Measurements from ENCODE around the gene RHBDF2.

Gene RHBDF2

DNA sequence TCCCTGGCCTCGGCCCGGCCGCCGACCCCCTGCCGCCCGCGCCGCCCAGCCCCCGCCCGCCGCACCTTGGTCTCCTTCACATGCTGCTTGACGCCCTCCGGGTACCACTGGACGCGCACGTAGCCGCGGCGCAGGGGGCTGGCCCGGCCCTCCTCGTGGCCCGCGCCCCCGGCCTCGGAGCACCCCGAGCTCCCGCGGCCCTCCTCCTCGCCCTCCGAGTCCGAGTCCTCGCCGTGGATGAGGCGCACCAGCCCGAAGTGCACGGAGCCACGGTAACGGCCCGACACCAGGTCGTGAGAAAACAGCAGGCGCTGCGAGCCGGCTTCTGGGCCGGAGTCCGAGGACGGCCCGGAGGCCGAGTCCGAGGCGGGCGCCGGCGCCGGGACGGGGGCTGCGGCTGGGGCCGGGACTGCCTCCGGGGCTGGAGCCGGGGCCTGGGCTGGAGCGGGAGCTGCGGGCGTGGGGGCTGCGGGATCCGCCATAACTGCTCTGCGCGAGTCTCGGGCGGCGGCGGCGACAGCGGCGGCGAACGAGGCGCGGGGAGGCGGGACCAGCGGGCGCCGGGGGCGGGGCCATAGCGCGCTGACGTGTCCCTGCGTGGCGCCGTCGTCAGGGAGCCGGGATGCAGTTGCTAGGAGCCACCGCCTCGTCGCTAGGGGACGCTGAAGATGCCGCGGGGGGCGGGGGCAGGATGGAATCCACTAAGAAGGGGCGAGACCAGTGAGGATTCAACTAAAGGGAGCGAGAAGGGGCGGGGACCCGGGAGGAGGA lies 48.4 kb downstream of the RHBDF2 start, which contains the start of gene UBE2O:
Gene UBE2O, minus strand, starts transcription at position 493 of the 771 bp plus-strand sequence. Its CDS starts 11 bp downstream, at position 482.
- peak; percentile 86 to 92 (median 89) for DNase-seq

DNA sequence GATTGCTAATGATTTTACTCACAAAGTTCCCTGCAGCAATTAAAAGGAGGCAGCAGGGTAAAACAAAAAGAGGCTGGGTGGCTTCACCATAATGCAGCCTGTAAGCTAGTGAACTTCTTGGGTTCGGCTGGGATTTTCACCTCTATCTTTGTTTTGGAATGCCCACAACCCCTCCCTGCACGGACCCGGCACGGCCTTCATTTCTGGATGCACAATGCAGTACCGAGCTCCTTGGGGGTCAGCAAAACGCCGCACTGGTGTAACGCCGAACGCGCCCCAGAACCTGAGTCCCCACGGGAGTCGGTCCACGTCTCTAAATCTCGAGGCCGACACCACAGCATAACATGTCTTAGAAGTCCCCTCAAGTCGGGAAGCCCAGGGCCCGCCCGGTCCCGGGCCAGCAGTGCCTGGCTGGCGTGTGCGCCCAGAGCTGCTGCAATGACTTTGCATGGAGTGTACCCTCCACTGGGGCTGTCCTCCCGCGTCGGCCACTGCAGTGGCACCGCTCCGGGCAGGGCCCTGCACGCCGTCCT lies 49.0 kb downstream of the RHBDF2 start:
- DNase-seq, result peak in 2 of 5 donors; percentile 3 to 10

- DNase-seq, result no peak
Observed at GRCh38 chr17:76451506-76451905, 49.7 kb downstream of the RHBDF2 start.

DNA sequence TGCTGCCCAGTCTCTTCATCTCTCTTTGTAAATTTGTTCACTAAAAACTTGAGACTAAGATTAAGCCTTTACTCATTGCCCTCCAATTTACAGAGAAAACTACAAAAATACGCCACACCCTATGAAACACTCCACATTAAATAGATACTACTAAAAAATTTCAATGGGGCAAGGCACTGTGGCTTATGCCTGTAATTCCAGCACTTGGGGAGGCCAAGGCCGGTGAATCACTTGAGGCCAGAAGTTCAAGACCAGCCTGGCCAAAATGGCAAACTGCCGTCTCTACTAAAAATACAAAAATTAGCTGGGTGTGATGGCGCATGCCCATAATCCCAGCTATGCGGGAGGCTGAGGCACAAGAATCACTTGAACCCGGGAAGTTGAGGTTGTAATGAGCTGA lies 52.1 kb downstream of the RHBDF2 start:
- DNase-seq, result no peak

- no peak for DNase-seq
Observed at GRCh38 chr17:76447931-76448652, 53.1 kb downstream of the RHBDF2 start.

DNA sequence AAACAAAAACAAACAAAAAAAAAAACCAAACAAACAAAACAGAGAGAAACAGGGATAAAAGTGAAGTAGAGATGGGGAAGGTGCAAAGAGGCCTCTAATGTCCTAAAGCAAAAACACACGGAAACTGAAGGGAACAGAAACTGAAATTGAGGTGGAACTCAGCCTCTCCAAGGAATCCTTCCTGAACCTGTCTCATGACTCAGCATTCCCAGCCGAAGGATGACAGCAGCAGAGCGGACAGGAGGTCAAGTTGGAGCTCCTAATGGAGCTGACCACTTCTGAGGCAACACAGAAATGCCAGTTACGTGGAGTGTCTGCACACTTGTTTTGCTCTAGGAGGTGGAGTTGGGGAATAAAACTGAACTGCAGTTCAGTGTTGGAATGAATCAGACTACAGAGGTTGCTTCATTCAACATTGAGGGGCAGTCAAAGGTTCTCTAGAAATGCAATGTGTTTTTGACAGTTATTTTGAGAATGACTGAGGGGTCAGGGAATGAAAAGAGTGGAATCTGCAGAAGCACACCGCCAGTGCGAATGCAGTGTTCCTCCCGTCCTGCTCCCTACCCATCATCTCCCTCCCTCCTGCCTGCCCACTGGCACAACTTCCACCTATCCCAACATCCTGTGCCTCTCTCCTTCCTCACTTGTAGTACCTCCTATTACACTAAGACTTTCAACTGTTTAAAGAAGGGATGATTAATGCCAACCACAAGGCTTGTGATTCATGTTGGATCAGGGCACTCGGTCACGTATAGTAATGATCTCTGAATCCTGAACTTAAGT lies 54.6 kb downstream of the RHBDF2 start:
- DNase-seq, result no peak

DNA sequence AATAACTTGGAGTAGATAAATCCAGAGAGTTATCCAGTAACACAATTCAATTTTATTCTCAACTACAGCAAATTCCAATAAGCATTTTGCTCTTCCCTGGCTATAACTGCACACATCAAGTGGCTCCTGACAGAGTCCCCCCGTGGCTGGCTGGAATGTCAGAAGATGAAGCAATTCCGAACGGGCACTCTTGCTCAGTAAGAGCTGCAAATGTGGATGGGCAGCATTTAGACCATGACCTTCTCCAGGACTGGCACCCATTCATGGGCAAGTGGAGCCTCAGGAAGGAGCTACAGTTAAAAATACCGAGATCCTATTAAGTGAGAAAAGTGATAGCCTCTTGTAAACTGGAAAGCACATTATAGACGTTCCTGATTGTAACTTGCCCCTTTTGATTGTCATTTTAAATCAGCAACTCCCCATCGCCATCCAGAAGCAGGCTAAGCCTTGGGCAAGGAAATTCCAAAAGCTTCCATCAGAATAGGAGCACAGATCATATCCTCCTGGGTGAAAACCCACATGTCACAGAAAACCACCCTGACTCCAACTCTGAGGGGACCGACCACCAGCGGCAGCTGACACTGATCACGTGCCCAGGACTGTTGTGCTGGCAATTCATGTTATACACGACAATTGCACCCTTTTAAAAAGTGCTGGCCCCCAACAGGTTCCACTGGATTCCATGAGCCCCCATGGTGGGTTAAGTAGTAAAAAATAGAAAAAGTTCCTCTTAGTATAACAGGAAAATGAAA lies 55.4 kb downstream of the RHBDF2 start:
- no peak for DNase-seq

- peak in 1 of 5 donors; percentile 23 for DNase-seq
Observed at GRCh38 chr17:76444518-76445311, 56.5 kb downstream of the RHBDF2 start.

DNA sequence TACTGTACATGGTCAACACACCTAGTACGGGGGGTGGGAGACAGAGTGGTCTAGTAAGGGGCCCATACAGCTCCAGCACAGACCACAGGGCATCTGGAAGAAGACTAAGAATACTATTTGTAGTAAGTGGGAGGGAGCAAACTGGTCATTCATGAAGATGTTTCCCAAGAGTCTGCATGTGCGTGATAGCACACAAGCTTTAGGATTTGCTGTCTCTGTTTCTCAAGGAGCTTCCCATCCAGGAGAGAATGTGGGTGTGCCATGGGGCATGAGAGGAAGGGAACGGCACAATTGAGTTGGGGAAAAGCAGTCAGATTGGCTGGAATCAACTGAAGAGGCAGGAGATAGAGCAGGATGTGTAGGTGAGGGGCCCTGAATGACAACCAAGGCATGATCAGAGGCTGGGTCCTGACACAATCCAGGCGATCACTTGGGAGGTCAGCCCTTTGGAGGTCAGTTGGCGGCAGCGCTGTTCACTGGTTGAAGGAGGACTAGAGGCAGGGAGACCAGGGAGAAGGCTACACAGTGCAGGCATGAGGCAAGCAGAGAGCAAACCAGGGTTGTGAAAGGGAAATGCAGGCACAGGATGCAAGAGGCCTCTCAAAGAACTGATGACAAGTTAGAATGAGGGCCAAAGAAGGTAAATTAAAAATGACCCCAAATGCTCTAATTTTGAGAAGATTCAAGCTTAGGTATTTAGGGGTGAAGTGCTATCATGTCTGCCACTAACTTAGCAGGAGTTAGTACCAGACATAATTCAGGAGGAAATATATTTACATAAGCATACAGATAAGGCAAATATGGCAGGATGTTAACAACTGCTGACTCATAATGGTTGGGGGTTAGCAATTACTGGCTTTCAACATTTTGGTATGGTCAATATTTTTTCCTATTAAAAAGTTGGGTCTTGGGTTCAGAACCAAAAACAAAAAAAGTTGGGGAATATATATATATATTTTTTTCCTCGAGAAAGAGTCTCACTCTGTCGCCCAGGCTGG lies 58.6 kb downstream of the RHBDF2 start:
- peak in 1 of 5 donors; percentile 50 for DNase-seq

DNA sequence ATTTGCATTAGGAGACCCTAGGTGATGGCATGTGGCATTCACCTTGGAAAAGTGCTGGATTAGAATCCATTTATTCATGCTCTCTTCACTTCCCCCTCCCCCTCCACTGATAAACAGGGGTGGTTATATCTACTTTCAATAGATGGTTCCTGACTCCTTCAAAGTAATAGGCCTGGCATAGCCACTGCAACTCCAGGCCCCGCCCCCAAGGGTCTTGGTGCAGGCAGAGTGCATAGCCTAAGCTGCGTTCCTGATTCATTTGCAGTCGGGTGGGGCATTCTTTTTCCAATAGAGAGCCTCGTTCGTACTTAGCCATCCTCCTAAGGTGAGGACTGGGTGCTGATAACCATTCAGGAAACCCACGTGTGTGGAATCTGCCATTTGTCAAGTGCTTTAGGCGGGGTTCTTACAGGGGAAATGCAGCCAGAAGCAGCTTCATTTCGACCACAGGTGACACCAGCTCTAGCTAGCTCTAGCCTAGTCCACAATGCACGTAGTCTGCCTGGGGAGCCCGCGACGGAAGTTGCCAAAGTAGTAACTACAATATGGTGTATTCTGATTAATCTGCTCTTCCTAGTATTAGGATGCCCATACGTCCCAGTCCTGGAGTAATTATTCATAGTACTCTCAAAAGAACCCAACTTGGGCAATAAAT lies 59.4 kb downstream of the RHBDF2 start:
- DNase-seq, result no peak

DNA sequence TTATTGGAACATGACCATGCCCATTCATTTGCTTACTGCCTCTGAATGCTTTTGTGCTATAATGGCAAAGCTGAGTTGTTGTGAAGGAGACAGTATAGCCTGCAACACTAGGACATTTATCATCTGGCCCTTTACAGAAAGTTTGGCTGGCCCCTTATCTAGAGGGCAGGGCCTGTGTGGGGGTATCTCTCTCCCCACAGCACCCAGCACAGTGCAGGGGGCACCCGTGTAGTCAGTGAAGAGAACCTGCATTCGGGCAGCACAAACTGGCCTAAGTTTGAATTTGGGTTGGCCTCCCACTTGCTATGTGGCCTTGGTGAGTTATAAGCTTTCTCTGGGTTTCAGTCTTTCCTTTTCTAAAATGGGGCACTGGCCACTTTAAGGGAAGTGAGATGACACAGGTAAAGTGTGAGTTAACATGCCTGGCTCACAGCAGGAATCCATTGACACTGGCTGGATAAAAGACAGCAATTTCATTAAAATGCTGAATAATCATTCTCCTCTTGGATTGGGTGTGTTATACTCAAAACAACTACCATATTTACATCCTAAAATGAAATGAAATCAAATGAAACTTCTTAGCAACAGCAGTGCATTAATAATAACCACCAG lies 60.4 kb downstream of the RHBDF2 start:
- DNase-seq, result no peak

DNA sequence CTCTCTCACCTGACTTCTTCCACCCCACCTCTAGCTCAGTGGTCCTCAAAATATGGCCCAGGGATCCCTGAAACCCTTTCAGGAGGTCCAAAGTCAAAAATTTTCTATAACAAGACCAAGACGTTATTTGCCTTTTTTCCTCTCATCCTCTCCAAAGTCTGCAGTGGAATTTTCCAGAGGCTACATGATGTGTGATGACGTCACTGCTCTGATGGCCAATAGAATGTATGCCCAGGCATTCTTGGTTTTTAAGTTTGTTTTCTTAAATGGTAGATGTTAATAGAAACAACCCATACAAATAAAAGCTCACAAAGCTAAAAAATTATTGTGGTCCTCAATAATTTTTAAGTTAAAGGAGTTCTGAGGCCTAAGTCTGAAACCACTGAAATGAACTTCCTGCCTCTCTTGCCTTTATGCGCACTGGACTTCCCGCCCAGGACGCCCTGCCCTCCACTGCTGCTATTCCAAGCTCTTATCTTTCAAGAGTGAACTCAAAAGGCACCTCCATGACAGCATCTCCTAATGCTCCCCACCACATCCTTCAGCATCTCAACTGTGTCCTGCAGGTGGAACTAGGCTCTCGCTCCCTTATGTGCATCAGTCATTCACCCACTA lies 61.8 kb downstream of the RHBDF2 start:
- no peak for DNase-seq

- no peak for DNase-seq
Observed at GRCh38 chr17:76438906-76439305, 62.3 kb downstream of the RHBDF2 start.

DNA sequence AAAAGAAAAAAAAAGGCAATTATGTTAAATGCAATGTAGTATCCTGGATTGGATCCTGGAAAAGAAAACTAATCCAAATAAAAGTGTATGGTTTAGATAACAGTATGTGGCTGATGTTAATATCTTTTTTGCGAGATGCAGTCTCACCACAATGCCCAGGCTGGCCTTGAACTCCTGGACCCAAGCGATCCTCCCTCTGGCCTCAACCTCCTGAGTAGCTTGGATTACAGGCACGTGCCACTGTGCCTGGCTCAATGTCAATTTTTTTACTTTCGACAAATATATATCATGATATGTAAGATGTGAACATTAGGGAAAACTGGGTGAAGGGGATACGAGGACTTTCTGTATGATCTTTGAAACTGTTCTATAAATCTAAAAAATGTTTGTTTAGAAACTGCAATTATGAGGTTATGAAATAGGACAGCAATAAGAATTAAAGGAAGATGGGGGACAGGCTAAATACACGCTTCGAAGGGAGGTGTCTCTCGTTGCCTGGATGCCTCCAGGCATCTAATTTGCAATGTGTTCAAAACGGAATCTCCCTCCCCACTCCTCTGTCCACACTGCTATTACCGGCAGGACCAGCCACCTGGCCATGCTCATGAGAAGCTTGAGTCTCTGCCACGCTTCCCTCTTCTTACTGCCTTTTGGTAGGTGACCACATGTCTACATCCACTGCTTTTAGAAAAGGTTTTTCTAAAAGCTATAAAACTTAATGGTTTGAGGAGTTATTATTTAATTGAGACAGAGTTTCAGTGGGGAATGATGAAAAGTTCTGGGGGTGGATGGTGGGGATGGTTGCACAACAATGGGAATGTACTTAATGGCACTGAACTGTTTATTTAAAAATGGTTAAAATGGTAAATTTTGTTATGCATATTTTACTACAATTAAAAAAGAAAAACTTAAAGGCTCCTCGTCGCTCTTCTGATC lies 63.5 kb downstream of the RHBDF2 start:
- no peak for DNase-seq

- DNase-seq, result no peak
Observed at GRCh38 chr17:76435751-76436150, 65.5 kb downstream of the RHBDF2 start.

GRCh38 chr17:76434870-76435269 lies 66.4 kb downstream of the RHBDF2 start:
- DNase-seq, result no peak

GRCh38 chr17:76433693-76434092 lies 67.5 kb downstream of the RHBDF2 start:
- no peak for DNase-seq

Measured in T-helper 1 cell (primary cell).